Ishikawa (cell line): ENCODE data around the gene MAPK7.
A peak's percentile ranks its signal among the peaks of the same experiment; 100 is the strongest.

Experiments used
- CEBPB ChIP-seq: IDR thresholded peaks from 2 replicates; pipeline ENCODE4 v1.6.1; 2012
- CREB1 ChIP-seq: IDR thresholded peaks from 2 replicates; pipeline ENCODE4 v1.6.1; 2012; ENCODE audit warnings: low read depth
- EGR1 ChIP-seq: IDR thresholded peaks from 2 replicates; pipeline ENCODE4 v1.6.1; 2012
- EP300 ChIP-seq: IDR thresholded peaks from 2 replicates; pipeline ENCODE4 v1.6.1; 2012; ENCODE audit warnings: borderline replicate concordance
- FOXM1 ChIP-seq: IDR thresholded peaks from 2 replicates; pipeline ENCODE4 v1.6.1; 2012; ENCODE audit warnings: low read depth, borderline replicate concordance
- NFIC ChIP-seq: IDR thresholded peaks from 2 replicates; pipeline ENCODE4 v1.6.1; 2012
- RAD21 ChIP-seq: IDR thresholded peaks from 2 replicates; pipeline ENCODE4 v1.6.1; 2012; ENCODE audit warnings: low read depth
- TAF1 ChIP-seq: IDR thresholded peaks from 2 replicates; pipeline ENCODE4 v1.6.1; 2012; ENCODE audit warnings: low read depth, mild to moderate bottlenecking
- TCF12 ChIP-seq: IDR thresholded peaks from 2 replicates; pipeline ENCODE4 v1.6.1; 2012; ENCODE audit warnings: low read depth
- TEAD4 ChIP-seq: IDR thresholded peaks from 2 replicates; pipeline ENCODE4 v1.6.1; 2012
- YY1 ChIP-seq: IDR thresholded peaks from 2 replicates; pipeline ENCODE4 v1.6.1; 2012; ENCODE audit warnings: low read depth
- ZBTB7A ChIP-seq: IDR thresholded peaks from 2 replicates; pipeline ENCODE4 v1.6.1; 2012; ENCODE audit warnings: low read depth
- TF ChIP-seq, protein P1 (sequence below): IDR thresholded peaks from 2 replicates; pipeline ENCODE4 v1.6.1; 2012
- TF ChIP-seq, protein P2 (sequence below): IDR thresholded peaks from 2 replicates; pipeline ENCODE4 v1.6.1; 2012; ENCODE audit warnings: low read depth, mild to moderate bottlenecking
- TF ChIP-seq, protein P3 (sequence below): IDR thresholded peaks from 2 replicates; pipeline ENCODE4 v1.6.1; 2012

The MAPK7 gene

DNA sequence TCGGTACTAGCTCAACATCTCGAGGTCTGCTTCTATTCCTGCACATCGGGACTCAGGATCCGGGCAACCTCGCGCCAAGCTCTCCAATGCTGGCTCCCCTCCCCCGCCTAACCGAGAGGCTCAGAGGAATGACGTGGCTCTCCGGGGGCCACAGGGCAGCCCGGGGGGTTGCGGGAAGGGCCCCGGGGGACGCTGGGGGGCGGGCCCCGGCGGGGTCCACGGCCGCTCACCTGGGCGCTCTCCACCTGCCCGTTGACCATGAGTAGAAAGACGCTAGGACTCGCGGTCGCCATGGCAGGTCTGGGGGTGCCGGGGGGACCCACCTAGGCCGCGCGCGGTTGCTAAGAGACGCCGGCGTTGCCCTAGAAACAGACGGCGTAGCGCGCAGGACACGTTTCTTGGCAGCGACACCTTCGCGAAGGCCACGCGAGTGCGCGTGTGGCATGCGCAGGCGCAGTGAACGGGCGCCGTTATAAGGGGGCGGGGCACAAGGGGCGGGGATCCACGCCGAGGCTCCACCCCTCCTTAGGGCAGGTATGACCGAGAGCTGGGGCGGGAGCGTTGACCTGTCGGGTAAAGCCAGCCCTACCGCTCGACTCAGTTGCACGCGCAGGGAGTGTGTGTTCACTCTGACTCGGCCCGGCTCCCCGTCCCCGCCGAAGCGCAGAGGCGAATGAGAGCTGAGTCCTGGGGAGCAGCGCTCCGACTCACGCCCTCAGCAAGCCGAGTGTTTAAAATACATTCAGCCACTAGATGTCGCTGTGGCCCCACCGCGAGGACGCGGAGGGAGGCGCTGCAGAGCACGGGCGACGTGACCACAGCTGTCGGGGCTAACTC is 15.8 kb upstream of the MAPK7 start, which contains the start of gene B9D1:
Gene B9D1 (minus strand): TSS at position 447 of the 837 bp plus-strand sequence. CDS start 154 bp downstream, at position 293.
- TF ChIP-seq TCF12: no peak; the same call in 1 of the 2 replicates
- TF ChIP-seq YY1: 0 out of 2 replicates have a peak, but pooled peaks have one; percentile 51
- TF ChIP-seq EGR1: peak; percentile 32; the same call in 1 of the 2 replicates
- TF ChIP-seq TEAD4: peak; percentile 43
- TF ChIP-seq, protein P1, sequence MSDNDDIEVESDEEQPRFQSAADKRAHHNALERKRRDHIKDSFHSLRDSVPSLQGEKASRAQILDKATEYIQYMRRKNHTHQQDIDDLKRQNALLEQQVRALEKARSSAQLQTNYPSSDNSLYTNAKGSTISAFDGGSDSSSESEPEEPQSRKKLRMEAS: peak; percentile 88
- no peak for TF ChIP-seq FOXM1
- TF ChIP-seq RAD21: peak; percentile 99
- TF ChIP-seq, protein P2, sequence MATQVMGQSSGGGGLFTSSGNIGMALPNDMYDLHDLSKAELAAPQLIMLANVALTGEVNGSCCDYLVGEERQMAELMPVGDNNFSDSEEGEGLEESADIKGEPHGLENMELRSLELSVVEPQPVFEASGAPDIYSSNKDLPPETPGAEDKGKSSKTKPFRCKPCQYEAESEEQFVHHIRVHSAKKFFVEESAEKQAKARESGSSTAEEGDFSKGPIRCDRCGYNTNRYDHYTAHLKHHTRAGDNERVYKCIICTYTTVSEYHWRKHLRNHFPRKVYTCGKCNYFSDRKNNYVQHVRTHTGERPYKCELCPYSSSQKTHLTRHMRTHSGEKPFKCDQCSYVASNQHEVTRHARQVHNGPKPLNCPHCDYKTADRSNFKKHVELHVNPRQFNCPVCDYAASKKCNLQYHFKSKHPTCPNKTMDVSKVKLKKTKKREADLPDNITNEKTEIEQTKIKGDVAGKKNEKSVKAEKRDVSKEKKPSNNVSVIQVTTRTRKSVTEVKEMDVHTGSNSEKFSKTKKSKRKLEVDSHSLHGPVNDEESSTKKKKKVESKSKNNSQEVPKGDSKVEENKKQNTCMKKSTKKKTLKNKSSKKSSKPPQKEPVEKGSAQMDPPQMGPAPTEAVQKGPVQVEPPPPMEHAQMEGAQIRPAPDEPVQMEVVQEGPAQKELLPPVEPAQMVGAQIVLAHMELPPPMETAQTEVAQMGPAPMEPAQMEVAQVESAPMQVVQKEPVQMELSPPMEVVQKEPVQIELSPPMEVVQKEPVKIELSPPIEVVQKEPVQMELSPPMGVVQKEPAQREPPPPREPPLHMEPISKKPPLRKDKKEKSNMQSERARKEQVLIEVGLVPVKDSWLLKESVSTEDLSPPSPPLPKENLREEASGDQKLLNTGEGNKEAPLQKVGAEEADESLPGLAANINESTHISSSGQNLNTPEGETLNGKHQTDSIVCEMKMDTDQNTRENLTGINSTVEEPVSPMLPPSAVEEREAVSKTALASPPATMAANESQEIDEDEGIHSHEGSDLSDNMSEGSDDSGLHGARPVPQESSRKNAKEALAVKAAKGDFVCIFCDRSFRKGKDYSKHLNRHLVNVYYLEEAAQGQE: no peak
- TF ChIP-seq ZBTB7A: 0 out of 2 replicates have a peak, but pooled peaks have one; percentile 44
- no peak for TF ChIP-seq CEBPB
- TF ChIP-seq, protein P3, sequence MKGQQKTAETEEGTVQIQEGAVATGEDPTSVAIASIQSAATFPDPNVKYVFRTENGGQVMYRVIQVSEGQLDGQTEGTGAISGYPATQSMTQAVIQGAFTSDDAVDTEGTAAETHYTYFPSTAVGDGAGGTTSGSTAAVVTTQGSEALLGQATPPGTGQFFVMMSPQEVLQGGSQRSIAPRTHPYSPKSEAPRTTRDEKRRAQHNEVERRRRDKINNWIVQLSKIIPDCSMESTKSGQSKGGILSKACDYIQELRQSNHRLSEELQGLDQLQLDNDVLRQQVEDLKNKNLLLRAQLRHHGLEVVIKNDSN: peak; percentile 21; the same call in 1 of the 2 replicates
- no peak for TF ChIP-seq EP300
- no peak; the same call in 1 of the 2 replicates for TF ChIP-seq NFIC
- no peak; the same call in 1 of the 2 replicates for TF ChIP-seq TAF1
- TF ChIP-seq CREB1: no peak; the same call in 1 of the 2 replicates

DNA sequence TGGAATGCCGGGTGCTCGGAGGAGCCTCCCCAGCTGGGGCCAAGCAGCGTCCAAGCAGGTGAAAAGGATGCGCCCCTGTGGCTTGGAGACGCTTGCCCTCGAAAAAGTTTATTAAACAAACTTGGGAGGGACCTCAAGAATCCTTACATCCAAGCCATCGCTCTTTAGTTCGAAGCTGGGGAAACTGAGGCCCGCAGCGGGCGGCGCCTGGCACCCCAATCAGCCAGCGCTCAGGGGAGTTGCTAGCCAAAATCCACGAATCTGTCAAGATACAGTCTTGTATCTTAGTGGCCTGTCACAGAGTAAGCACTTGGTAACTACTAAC is 15.2 kb upstream of the MAPK7 start:
- TF ChIP-seq EGR1 (no peak), TCF12 (no peak), NFIC (no peak), YY1 (no peak), CEBPB (no peak), CREB1 (no peak), ZBTB7A (no peak), EP300 (no peak), TEAD4 (no peak), FOXM1 (no peak), RAD21 (no peak), TAF1 (no peak)
- TF ChIP-seq, protein P1: no peak
- TF ChIP-seq, protein P2: no peak
- TF ChIP-seq, protein P3: no peak

DNA sequence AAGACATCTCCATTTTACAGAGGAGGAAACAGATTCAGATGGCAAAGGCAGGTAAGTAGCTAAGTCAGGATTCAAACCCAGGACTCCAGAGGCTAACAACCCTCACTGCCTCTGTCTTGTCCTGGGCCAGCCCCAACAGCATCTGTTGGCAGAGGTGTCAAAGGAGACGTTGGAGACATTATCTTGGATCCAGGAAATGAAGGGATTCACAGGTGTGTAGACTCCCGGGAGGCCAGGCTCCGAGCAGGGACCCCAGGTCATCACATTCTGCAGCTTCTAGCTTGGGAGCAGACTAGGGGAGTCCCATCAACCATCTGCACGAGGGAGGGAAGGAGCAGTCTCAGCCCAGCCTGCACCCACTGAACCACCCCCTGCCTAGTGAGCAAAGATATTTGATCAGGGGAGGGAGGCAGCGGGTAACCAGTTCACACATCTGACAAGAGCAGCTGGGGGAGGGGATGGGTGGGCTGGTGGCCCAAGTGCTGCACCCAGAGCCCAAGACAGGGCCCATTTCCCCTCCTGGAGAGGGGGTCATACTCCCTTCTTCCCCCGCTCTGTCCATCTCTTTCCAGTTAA is 14.8 kb upstream of the MAPK7 start:
- TF ChIP-seq CEBPB: no peak
- TF ChIP-seq NFIC: no peak
- TF ChIP-seq ZBTB7A: no peak
- TF ChIP-seq EGR1: no peak
- no peak for TF ChIP-seq TCF12
- TF ChIP-seq TEAD4: no peak
- TF ChIP-seq, protein P1: no peak
- TF ChIP-seq, protein P2: no peak
- TF ChIP-seq FOXM1: no peak
- no peak for TF ChIP-seq EP300
- TF ChIP-seq CREB1: no peak
- TF ChIP-seq, protein P3: no peak
- no peak for TF ChIP-seq TAF1
- TF ChIP-seq RAD21: no peak
- TF ChIP-seq YY1: no peak
